Muscle of leg (tissue), 11 donors: ENCODE data around the gene JUN. TPM values are rescaled to one million over a fixed set of nuclear protein-coding genes. Genes with fewer than 3 reads are reported as not detected.

ENCODE experiments used
- DNase-seq: peaks from one replicate; pipeline ENCODE4 v3.0.0; 2013
- H3K27ac ChIP-seq: one replicate; pipeline ENCODE4 v1.5.1; 2013; ENCODE audit warnings: mild to moderate bottlenecking, low read length, control low read depth
- H3K27me3 ChIP-seq: one replicate; pipeline ENCODE4 v1.6.1; 2013; ENCODE audit warnings: low read length; ENCODE audit not compliant: control insufficient read depth, insufficient read depth
- H3K36me3 ChIP-seq: one replicate; pipeline ENCODE4 v1.6.1; 2013; ENCODE audit warnings: low read length; ENCODE audit not compliant: control insufficient read depth, insufficient read depth
- H3K4me1 ChIP-seq: one replicate; pipeline ENCODE4 v1.6.1; 2013; ENCODE audit warnings: low read length; ENCODE audit not compliant: control insufficient read depth, insufficient read depth
- H3K4me3 ChIP-seq: one replicate; pipeline ENCODE4 v1.5.1; 2013; ENCODE audit warnings: low read length, control low read depth
- H3K9me3 ChIP-seq: replicated peaks from 2 replicates; pipeline ENCODE4 v1.6.1; 2013; ENCODE audit warnings: low read depth, low read length; ENCODE audit not compliant: control insufficient read depth
- WGBS: methylation state at CpG from one replicate; pipeline ENCODE4 v1.1.5; 2013; ENCODE audit warnings: missing lambda C conversion rate; ENCODE audit not compliant: insufficient coverage; 5-methylcytosine and 5-hydroxymethylcytosine counted together
- polyA plus RNA-seq, 8 donors: library from polyadenylated mRNA; unstranded; fragments of 120-200 nt; gene quantifications; one replicate each; pipeline versions ENCODE4 v1.2.1 to v1.2.3, GENCODE V29; 2013; ENCODE audit warnings: inconsistent platforms in 1 of 8, low replicate concordance in 1 of 8; ENCODE audit not compliant: insufficient read length in 8 of 8, insufficient read depth in 1 of 8
- total RNA-seq: library from RNA; stranded (reverse); fragments of 120-200 nt; gene quantifications from one replicate; pipeline ENCODE4 v1.2.4, GENCODE V29; 2013

JUN gene
- total and polyA plus RNA-seq, 9 donors, result 73.2 to 282 (median 185) TPM

- no CpG with 5 or more reads among the region's 1 CpG for WGBS
These were observed 15.8 kb upstream of the JUN start for GRCh38 chr1:58799650-58800049.

GRCh38 chr1:58798910-58799442, 15.1 kb upstream of the JUN start:
- H3K36me3 ChIP-seq, result no peaks in the 10 kb centered on the region
- H3K9me3 ChIP-seq, result no peaks in the 10 kb centered on the region
- no peaks in the 10 kb centered on the region for H3K4me1 ChIP-seq
- no peaks in the 10 kb centered on the region for H3K27me3 ChIP-seq
- no CpG with 5 or more reads among the region's 1 CpG for WGBS
- DNase-seq, result no peak
- no peak overlapping the region for H3K4me3 ChIP-seq
- H3K27ac ChIP-seq, result no peak overlapping the region

More at GRCh38 chr1:58799650-58800049, 15.8 kb upstream of the JUN start:
- H3K27me3 ChIP-seq, result no peaks in the 10 kb centered on the region
- DNase-seq, result no peak
- no peaks in the 10 kb centered on the region for H3K4me1 ChIP-seq
- no peaks in the 10 kb centered on the region for H3K9me3 ChIP-seq
- H3K27ac ChIP-seq, result no peak overlapping the region
- no peak overlapping the region for H3K4me3 ChIP-seq
- H3K36me3 ChIP-seq, result no peaks in the 10 kb centered on the region

- H3K4me3 ChIP-seq, result no peak overlapping the region
- H3K4me1 ChIP-seq, result no peaks in the 10 kb centered on the region
- no peak overlapping the region for H3K27ac ChIP-seq
- H3K27me3 ChIP-seq, result no peaks in the 10 kb centered on the region
- H3K9me3 ChIP-seq, result no peaks in the 10 kb centered on the region
- DNase-seq, result no peak
- no peaks in the 10 kb centered on the region for H3K36me3 ChIP-seq
These were observed 12.6 kb upstream of the JUN start for GRCh38 chr1:58796416-58796815.

GRCh38 chr1:58794585-58794984, 10.7 kb upstream of the JUN start:
- Histone ChIP-seq H3K9me3 (no peaks in the 10 kb centered on the region), H3K27ac (no peak overlapping the region), H3K36me3 (no peaks in the 10 kb centered on the region), H3K4me1 (no peaks in the 10 kb centered on the region), H3K27me3 (no peaks in the 10 kb centered on the region), H3K4me3 (no peak overlapping the region)
- WGBS, result no CpG with 5 or more reads among the region's 3 CpGs
- DNase-seq, result no peak

- DNase-seq, result no peak
- Histone ChIP-seq H3K4me1 (no peaks in the 10 kb centered on the region), H3K9me3 (peaks cover 2% of the 10 kb centered on the region), H3K36me3 (no peaks in the 10 kb centered on the region), H3K27ac (no peak overlapping the region), H3K4me3 (no peak overlapping the region), H3K27me3 (no peaks in the 10 kb centered on the region)
- 29% methylated on average over 1 of the region's 6 CpGs for WGBS
These were observed 9.0 kb upstream of the JUN start for GRCh38 chr1:58792846-58793245.

- peaks cover 1% of the 10 kb centered on the region for H3K4me1 ChIP-seq
- no peak for DNase-seq
- no peak overlapping the region for H3K4me3 ChIP-seq
- no peak overlapping the region for H3K27ac ChIP-seq
- H3K36me3 ChIP-seq, result no peaks in the 10 kb centered on the region
- peaks cover 2% of the 10 kb centered on the region for H3K9me3 ChIP-seq
- WGBS, result no CpG with 5 or more reads among the region's 1 CpG
- H3K27me3 ChIP-seq, result no peaks in the 10 kb centered on the region
These were observed 7.3 kb upstream of the JUN start for GRCh38 chr1:58791106-58791505.

- no peak for DNase-seq
- Histone ChIP-seq H3K27ac (no peak overlapping the region), H3K27me3 (no peaks in the 10 kb centered on the region), H3K9me3 (peaks cover 2% of the 10 kb centered on the region), H3K36me3 (no peaks in the 10 kb centered on the region), H3K4me3 (no peak overlapping the region), H3K4me1 (peaks cover 8% of the 10 kb centered on the region)
- no CpG with 5 or more reads among the region's 1 CpG for WGBS
These were observed 6.3 kb upstream of the JUN start for GRCh38 chr1:58789996-58790660.

- H3K9me3 ChIP-seq, result peaks cover 2% of the 10 kb centered on the region
- no peak for DNase-seq
- no peak overlapping the region for H3K27ac ChIP-seq
- 50% methylated on average over 3 of the region's 6 CpGs for WGBS
- H3K36me3 ChIP-seq, result no peaks in the 10 kb centered on the region
- peaks cover 8% of the 10 kb centered on the region for H3K4me1 ChIP-seq
- H3K27me3 ChIP-seq, result no peaks in the 10 kb centered on the region
- H3K4me3 ChIP-seq, result no peak overlapping the region
These were observed 5.5 kb upstream of the JUN start for GRCh38 chr1:58789322-58789856.

- no peak overlapping the region for H3K4me3 ChIP-seq
- peaks cover 8% of the 10 kb centered on the region for H3K4me1 ChIP-seq
- no peak for DNase-seq
- no CpG with 5 or more reads among the region's 3 CpGs for WGBS
- H3K27me3 ChIP-seq, result no peaks in the 10 kb centered on the region
- peaks cover 2% of the 10 kb centered on the region for H3K9me3 ChIP-seq
- H3K27ac ChIP-seq, result no peak overlapping the region
- no peaks in the 10 kb centered on the region for H3K36me3 ChIP-seq
These were observed 4.4 kb upstream of the JUN start for GRCh38 chr1:58788259-58788658.

GRCh38 chr1:58786927-58787245, 3.0 kb upstream of the JUN start:
- Histone ChIP-seq H3K36me3 (peaks cover 2% of the 10 kb centered on the region), H3K4me3 (no peak overlapping the region), H3K4me1 (peaks cover 12% of the 10 kb centered on the region), H3K27ac (peak overlapping the region; percentile 99), H3K9me3 (peaks cover 2% of the 10 kb centered on the region), H3K27me3 (no peaks in the 10 kb centered on the region)
- 60% methylated on average over 1 of the region's 2 CpGs for WGBS
- no peak for DNase-seq
